GM21367 (cell line): Measurements from ENCODE around the gene TENT4B.
"Not testable (repeated sequence)": the region's sequence is repeated elsewhere in the genome, so short reads cannot be mapped to it uniquely, and the experiment has no call there.

Source experiments
- ATAC-seq: cut with Tn5 transposase; IDR thresholded peaks from one replicate; pipeline ENCODE4 v1.9.1; 2021; ENCODE audit not compliant: unreplicated experiment

Gene TENT4B

GRCh38 chr16:50152807-50153595, at the start of gene TENT4B:
TENT4B (plus strand) TSS chr16:50153306; CDS start chr16:50153622, 316 bp downstream.
- ATAC-seq: peak; percentile 67

- ATAC-seq: no peak
Observed at GRCh38 chr16:50103764-50104163, 49.3 kb upstream of the TENT4B start.

- ATAC-seq: no peak
Observed at GRCh38 chr16:50114357-50115129, 38.6 kb upstream of the TENT4B start.

GRCh38 chr16:50120711-50121110, 32.4 kb upstream of the TENT4B start:
- no peak for ATAC-seq

GRCh38 chr16:50121278-50121677, 31.8 kb upstream of the TENT4B start:
- ATAC-seq: no peak

- ATAC-seq: peak; percentile 43
Observed at GRCh38 chr16:50121721-50122445, 31.2 kb upstream of the TENT4B start.

GRCh38 chr16:50123417-50123816, 29.7 kb upstream of the TENT4B start:
- ATAC-seq: no peak

- no peak for ATAC-seq
Observed at GRCh38 chr16:50124769-50125168, 28.3 kb upstream of the TENT4B start.

- no peak for ATAC-seq
Observed at GRCh38 chr16:50126183-50126582, 26.9 kb upstream of the TENT4B start.

GRCh38 chr16:50132571-50132970, 20.5 kb upstream of the TENT4B start:
- not testable (repeated sequence) for ATAC-seq

- no peak for ATAC-seq
Observed at GRCh38 chr16:50133214-50133613, 19.9 kb upstream of the TENT4B start.

GRCh38 chr16:50136399-50136798, 16.7 kb upstream of the TENT4B start:
- ATAC-seq: no peak

GRCh38 chr16:50137268-50137667, 15.8 kb upstream of the TENT4B start:
- no peak for ATAC-seq

- no peak for ATAC-seq
Observed at GRCh38 chr16:50139580-50139979, 13.5 kb upstream of the TENT4B start.

- ATAC-seq: no peak
Observed at GRCh38 chr16:50144211-50144610, 8.9 kb upstream of the TENT4B start.

GRCh38 chr16:50146479-50147435, 6.3 kb upstream of the TENT4B start:
- no peak for ATAC-seq

- no peak for ATAC-seq
Observed at GRCh38 chr16:50151322-50151721, 1.8 kb upstream of the TENT4B start.

- no peak for ATAC-seq
Observed at GRCh38 chr16:50151756-50152155, 1.4 kb upstream of the TENT4B start.

GRCh38 chr16:50152351-50152806, 727 bp upstream of the TENT4B start:
- peak; percentile 44 for ATAC-seq
